Subcutaneous adipose tissue (tissue), 4 donors: ENCODE measurements around the gene SLC18A2. TPM values are rescaled to one million over a fixed set of nuclear protein-coding genes. Genes with fewer than 3 reads are reported as not detected.

Experiments
- CTCF ChIP-seq: fragments of 450-650 bp; IDR thresholded peaks from one replicate; pipeline ENCODE4 v1.5.1; 2016; ENCODE audit warnings: low read depth, mild to moderate bottlenecking, control low read depth, antibody characterized with exemption, moderate library complexity
- total RNA-seq, 4 donors: library from RNA; depleted of rRNA; stranded (reverse); fragments of >200 nt; gene quantifications; one replicate each; pipeline ENCODE4 v1.1.0, GENCODE V29; 2016

Gene SLC18A2
- total RNA-seq, 4 donors from 2014 or later: 0.51 to 2.0 (median 2.0) TPM; not detected in 1

- no peak for TF ChIP-seq CTCF
These were observed 17.8 kb upstream of the SLC18A2 start for GRCh38 chr10:117222976-117223692.

GRCh38 chr10:117223693-117224430, 17.1 kb upstream of the SLC18A2 start:
- TF ChIP-seq CTCF: no peak

GRCh38 chr10:117224881-117225280, 16.0 kb upstream of the SLC18A2 start:
- TF ChIP-seq CTCF: no peak

GRCh38 chr10:117226813-117227451, 14.0 kb upstream of the SLC18A2 start:
- no peak for TF ChIP-seq CTCF

- TF ChIP-seq CTCF: no peak
These were observed 12.7 kb upstream of the SLC18A2 start for GRCh38 chr10:117228210-117228609.

GRCh38 chr10:117237401-117237991, 3.4 kb upstream of the SLC18A2 start:
- no peak for TF ChIP-seq CTCF

GRCh38 chr10:117239051-117239450, 1.9 kb upstream of the SLC18A2 start:
- TF ChIP-seq CTCF: no peak
